ENCODE results near the gene KSR2.

The KSR2 gene

GRCh38 chr12:117404203-117404853, 564.5 kb downstream of the KSR2 start:
- DNase-seq (ENCODE audit: low spot score): no peak

GRCh38 chr12:117403586-117404139, 565.1 kb downstream of the KSR2 start:
- DNase-seq (ENCODE audit: low spot score): no peak

Data from hematopoietic multipotent progenitor cell treated with erythropoietin and hydrocortisone succinate and interleukin-3 and kit ligand, for 15 days (in vitro differentiated cells).